Stimulated activated CD4-positive, alpha-beta T cell treated with anti-CD3 and anti-CD28 coated beads, Interleukin-1b, Interleukin-23, amount 100 ng/mL, for 4 hours (primary cell): ENCODE results near the gene AMPD3.

Experiments
- DNase-seq, 2 donors: peaks; one replicate each; pipeline ENCODE4 v3.0.0-alpha.2; 2020; ENCODE audit warnings: low read depth in 2 of 2

Gene AMPD3

GRCh38 chr11:10460611-10461275 lies 5.7 kb downstream of the AMPD3 start:
- DNase-seq: no peak

DNA sequence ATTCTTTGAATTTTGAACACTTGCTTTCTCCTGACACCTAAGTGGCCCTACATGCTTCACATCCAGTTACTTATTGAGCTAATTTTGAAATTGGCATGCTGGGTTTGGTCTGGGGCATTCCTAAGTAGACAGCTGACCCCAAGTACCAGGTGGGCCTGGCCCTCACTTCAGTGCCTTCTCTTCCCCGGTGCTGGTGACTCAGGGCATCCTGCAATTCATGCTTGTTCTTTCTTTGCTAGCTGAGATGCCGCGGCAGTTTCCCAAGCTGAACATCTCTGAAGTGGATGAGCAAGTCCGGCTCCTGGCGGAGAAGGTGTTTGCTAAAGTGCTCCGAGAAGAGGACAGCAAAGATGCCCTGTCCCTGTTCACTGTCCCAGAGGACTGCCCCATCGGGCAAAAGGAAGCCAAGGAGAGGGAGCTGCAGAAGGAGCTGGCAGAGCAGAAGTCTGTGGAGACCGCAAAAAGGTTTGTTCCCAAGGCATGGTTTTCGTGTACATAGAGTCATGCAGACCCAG lies 6.3 kb downstream of the AMPD3 start:
- no peak for DNase-seq

GRCh38 chr11:10462746-10463300 lies 7.8 kb downstream of the AMPD3 start:
- no peak for DNase-seq

DNA sequence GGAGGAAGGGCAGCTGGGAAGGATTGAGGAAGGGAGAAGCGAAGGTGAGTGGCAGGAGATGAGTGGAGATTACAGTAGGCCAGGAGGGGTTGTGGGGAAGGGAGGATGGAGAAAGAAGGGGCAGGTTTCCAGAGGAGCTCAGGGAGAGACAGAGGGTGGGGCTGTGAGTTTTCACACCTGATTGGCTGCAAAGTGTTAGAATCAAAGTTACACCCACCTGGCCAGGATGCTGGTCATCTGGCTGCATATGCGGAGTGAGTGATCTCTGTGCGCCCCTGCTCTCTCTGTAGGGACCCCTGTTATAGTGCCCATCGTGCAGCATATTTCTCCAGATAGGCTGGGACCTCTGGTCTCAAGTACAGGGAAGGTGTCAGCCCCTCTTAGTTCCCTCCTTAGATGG lies 18.3 kb downstream of the AMPD3 start:
- DNase-seq: no peak

- DNase-seq: no peak
Measured at GRCh38 chr11:10474551-10474950, 19.5 kb downstream of the AMPD3 start.

- DNase-seq: no peak
Measured at GRCh38 chr11:10476342-10476741, 21.3 kb downstream of the AMPD3 start.

DNA sequence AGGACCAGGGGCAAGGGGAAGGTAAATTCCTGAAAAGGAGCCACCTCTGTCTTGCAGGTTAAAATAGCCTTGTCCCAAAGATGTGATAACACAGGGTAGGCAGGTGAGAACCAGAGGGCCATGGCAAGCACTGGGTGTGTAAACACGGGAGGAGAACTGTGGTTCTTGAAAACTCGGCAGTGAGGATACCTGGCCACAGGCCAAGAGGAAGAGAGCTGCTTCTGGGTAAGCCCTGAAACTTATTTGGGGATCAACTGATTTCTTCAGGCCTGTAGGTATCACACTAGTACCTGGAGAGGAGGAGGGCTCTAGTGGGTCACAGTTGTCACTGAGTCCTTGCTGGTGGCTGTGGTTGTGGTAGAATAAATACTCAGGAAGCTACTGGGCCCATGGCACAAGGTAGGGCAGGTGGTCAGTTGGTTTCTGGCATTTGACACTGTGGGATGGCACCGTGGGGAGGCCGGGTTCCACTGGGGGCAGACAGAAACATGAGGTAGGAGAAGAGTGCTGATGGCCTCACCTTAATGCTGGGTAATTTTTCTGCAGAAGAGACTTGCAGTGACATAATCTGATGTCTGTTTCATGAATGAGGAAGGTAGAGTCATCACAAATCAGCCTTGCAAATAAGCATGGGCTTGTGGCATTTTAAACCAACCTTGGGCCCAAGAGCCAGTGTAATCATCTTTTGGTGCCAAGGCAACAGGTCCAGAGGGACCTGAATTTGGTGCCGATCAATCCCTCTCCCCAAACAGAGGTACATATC lies 22.0 kb downstream of the AMPD3 start:
- DNase-seq: no peak

DNA sequence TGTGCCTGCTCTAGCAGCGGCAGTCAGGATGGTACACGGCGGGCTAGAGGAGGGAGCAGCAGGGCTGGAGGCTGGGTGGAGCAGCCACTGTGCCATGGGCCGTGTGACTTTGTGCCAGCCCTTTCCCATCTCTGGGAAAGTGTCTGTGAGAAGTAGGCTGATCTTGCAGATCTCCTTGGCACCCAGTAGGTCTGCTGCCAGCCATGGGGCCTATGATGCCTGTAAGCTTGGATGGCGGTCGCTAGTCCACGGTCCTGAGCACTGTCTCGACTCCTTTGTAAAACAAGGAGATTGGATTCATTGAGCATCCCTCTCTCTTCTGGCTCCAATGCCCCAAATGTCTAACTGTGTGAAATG lies 22.6 kb downstream of the AMPD3 start:
- DNase-seq: no peak

DNA sequence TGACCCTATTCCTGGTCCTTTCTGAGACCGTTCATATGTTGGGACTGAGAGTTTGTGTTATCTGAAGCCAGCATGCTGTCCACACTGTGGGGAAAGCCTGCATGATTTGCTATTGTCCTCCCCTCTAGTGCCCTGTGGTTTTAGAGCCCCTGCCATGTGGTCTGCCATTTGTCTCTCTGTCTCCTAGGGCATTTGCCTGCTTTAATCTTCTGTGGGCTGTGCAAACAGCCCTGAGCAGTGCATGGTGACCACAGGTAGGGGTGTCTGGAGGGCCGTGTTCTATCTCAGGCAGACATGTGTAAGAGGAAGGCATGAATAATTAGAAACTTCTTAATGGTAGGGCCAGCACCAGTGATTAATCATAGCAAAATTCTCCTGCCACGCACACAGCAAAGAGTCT lies 23.0 kb downstream of the AMPD3 start:
- no peak for DNase-seq

GRCh38 chr11:10478574-10479550 lies 23.8 kb downstream of the AMPD3 start:
- DNase-seq: no peak

DNA sequence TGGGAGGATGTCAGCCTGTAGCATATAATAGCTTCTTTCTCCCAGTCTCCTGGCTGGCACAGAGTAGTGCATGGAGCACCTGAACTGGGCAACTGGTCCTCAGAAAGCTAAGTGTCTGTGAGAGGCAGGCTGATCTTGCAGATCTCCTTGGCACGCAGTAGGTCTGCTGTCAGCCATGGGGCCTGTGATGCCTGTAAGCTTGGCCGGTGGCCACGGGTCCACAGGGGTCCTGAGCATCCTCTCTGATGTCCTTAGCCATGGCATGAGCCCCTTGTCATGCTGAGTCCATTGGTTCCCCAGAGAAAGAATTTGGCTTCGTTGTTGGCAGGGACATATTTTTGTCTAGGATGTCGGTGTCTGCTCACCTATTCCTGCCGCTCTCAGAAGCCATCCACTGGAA lies 25.0 kb downstream of the AMPD3 start:
- DNase-seq: no peak

DNA sequence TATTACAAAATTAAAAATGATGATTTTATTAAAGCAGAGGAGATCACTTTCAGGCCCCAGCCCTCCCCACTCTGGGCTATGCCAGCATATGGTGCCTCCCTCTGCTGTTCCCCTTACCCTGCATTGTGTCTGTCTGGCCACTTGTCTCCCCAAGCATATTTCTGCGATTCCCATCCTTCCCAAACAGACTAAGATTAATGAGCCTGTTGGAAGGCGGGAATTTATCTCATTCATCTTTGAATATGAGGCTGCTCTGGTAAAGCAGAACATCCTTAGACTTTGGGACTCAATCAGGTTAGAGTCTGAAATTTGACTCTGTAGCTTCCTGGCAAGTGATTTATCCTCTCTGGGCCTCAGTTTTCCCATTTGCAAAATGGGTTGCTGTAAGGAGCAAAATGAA lies 25.7 kb downstream of the AMPD3 start:
- no peak for DNase-seq

DNA sequence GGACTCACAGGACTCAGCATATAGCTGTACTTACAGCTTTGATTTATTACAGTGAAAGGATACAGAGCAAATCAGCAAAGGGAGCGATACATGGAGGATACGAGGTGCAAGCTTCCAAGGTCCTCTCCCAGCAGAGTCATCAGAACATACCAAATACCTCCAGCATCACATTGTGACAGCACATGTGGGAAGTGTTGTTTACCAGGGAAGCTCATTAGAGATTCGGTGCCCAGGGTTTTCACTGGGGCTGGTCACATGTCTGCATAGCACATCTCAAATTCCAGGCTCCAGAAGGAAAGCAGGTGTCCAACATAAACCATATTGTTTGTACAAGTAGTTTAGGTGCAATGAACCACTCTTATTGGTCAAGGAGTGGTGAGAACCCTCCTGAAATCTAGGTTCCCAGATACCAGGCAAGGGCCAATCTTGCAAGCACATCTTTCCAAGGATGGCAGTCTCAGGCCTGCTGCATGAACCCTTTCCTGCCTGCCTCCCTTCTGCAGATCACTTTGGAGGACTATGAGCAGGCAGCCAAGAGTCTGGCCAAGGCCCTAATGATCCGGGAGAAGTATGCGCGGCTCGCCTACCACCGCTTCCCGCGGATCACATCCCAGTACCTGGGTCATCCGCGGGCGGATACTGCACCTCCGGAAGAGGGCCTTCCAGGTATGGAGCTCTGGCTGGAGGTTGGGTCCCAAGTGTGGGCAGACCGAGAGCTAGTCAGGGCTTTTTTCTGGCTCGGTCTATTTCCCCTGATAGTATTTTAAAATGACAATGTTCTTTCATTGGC lies 26.7 kb downstream of the AMPD3 start:
- DNase-seq: no peak

- DNase-seq: no peak
Measured at GRCh38 chr11:10483174-10483573, 28.1 kb downstream of the AMPD3 start.

DNA sequence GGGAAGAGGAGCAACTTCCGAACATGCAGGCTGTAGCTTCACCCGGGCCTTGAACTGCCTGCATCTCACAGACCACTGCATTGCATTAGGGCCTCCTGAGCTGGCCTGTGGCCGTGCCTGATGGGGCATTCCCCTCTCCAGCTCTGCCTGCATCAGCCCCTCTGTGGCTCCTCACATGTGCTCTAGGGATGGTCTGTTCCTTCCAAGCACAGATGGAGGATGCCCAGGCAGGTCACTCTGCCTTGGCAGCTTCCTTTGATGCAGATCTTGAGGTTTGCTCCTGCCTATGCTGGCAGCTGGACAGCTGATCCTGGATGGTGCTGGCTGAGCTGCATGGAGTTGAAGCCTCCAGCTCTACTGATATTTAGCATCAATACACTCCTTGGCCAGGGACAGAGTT lies 28.5 kb downstream of the AMPD3 start:
- DNase-seq: no peak

DNA sequence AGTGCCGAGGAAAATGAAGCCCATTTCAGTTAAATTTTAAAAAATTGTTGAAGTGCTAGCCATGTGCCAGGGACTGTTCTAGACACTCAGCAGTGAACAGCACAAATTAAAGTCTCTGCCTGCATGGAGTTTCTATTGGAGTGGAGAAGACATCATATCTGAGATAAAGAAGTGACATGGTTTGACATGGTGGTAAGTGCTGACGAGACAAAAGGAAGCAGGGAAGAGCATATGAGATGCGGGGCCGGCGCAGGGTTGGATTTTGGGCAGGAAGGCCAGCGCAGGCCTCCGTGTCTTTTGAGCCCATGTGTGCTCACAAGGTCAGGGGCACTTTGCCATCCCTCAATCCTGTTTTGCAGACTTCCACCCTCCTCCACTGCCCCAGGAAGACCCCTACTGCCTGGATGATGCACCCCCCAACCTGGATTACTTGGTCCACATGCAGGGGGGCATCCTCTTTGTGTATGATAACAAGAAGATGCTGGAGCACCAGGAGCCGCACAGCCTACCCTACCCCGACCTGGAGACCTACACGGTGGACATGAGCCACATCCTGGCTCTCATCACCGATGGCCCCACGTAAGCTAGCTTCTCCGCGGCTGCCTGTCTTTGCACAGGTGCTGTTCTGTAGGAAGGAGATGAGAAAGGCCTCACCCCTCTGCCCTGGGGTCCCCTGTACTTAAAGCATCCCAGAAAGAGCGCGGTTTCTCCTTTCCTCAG lies 29.6 kb downstream of the AMPD3 start:
- DNase-seq: no peak

DNA sequence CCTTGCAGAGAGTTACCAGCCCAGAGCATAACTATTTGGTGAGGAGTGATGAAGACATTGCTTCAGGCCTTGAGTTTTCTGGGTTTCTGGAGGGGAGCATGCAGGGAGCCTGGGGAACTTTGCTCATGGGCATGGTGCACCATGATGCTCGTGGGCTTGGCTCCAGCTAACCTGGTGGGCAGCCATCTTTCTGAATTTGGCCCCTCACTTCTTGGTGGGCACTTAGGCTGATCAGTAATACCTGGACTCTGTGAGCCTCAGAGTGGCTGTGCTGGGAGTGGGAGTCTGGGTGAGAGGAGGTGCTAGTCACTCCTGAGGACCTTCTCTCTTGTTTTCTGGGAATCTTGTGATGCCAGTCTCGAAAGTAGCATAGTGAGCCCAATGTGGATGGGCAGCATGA lies 30.6 kb downstream of the AMPD3 start:
- DNase-seq: no peak

- DNase-seq: no peak
Measured at GRCh38 chr11:10486161-10486840, 31.2 kb downstream of the AMPD3 start.

DNA sequence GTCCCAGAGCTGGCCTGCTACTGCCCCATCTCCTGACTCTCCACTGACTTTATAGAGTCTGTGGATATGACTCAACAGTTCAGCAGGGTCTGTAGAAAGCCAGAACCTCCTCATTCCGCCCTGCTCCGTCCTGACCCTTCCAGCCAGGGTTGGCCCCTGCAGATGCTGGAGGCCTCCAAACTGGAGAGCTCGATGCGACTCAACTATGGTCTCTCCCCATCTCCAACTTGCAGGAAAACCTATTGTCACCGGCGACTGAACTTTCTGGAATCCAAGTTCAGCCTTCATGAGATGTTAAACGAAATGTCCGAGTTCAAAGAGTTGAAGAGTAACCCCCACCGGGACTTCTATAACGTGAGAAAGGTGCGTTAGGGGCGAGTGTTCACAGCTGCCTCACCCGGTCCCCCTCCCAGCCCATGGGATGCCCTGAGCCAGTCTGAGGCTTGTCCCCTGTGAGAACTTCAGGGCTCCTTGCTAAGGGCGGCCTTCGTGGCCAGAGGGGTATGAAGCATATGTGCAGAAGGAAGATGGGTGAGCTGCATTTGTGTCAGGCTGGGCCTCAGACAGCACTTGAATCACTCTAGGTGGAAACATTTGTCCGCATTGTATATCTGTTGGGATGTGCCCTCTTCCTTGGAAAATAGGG lies 32.1 kb downstream of the AMPD3 start:
- no peak for DNase-seq
